ENCODE results near the gene FAXC. TPM values are rescaled to one million over a fixed set of nuclear protein-coding genes. Genes with fewer than 3 reads are reported as not detected.
A peak's percentile ranks its signal among the peaks of the same experiment; 100 is the strongest.

The FAXC gene
- 0.34 and 0.56 TPM in 2 replicates for total RNA-seq

DNA sequence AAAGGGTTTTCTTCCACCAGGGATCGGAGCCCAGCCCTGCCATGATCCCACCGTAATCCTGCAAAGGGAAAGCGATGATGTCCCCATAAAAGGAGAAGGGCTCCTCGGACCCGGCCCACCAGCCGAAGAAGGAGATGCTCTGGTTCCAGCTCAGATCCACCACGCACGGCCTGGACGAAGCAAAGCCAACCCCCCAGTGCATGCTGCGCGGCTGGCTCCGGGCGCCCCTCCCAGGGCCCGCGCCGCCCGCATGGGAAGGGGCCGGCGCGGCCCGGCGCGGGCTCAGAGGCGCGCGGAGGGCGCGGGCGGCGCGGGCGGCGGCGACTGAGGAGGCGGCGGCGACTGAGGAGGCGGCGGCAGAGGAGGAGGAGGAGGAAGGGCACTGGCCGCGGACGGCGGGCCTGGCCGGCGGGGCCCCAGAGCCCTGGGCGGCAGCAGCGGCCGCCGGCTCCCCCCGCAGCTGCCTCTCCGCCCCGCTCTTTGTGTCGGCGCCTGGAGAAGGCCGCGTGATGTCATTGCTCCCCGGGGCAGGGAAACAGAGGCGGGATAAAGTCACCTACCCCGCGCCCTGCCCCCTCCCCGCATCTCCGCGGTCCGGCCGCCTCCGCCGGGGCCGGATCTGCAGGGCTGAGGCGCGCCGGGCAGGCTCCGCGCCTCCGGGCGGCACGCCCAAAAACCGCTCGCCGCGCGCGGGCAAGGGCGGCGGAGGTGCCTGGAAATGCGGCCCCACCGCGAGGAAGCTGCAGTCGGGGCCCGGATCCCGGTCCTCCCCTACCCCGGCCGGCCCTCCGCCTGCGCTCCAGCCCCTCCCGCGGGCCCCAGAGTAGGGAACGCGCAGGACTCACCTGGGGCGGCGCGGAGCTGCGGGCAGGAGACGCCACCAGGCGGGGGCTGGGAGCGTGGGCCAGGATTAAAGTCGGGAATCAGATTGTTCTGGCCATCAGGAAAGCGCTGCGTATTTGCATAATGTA is at the start of gene FAXC:
FAXC (minus strand) TSS at position 504 of the 971 bp plus-strand sequence; CDS start at position 202, 302 bp downstream.
- peak; percentile 55 for DNase-seq

DNA sequence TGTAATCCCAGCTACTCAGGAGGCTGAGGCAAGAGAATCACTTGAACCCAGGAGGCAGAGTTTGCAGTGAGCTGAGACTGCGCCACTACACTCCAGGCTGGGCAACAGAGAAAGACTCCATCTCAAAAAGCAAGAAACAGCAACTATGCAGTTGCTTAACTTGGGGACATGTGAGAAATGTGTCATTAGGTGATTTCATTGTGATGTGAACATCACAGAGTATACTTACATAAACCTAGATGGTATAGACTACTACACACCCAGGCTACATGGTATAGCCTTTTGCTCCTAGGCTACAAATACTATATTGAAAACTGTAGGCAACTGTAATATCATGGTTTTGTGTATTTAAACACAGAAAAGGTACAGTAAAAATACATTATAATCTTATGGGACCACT is 47.8 kb upstream of the FAXC start:
- no peak for DNase-seq

DNA sequence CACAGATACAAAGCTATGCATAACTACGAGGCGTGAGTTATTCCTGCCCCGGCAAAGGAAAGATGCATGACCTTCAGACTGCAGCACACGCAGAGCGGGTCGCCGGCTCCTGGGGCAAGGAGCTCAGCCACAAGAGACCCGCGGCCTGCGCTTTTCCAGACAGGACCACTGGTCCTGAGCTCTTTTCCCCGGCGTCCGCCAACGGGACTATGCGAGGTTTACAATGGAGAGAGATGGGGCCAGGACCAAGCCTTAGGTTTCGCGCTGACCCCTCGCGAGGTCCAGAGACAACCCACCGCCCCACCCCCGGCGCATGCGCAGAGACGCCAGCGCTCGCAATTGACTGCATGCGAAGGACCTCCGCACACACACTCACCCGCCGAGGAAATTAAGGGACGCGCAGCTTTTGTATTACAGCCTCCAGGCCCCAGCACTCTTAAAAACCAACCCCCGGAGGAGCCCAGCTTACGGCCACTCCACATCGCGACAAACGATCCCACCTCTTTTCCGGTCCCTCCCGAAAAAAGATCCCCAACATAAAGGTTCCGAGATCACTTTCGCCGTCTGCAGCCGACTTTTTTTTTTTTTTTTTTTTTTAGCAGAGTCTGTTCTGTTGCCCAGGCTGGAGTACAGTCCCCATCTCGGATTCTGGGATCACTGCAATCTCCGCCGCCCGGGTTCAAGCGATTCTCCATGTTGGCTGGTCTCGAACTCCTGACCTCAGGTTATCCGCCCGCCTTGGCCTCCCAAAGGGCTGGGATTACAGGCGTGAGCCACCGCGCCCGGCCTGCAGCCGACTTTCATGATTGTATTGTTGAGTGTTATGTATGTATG is 44.4 kb upstream of the FAXC start, which contains the start of gene COQ3:
COQ3 (minus strand) TSS at position 498 of the 834 bp plus-strand sequence; CDS start at position 482, 16 bp downstream.
- DNase-seq, result peak; percentile 85

DNA sequence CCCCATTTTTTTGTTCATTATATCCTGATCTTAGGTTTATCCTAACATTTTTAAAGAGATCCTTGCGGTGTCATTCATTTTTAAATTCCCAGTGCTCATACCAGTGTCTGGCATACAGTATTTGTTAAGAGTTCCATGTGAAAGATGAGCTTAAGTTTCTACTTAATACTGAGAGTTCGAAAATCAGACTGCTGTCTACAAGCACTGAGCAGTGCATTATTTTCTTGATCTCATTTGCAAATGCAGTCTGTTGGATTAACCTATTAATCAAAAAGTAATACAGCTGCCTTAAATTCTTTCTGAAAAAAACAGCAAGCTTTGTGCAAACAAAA is 43.9 kb upstream of the FAXC start:
- DNase-seq, result no peak

DNA sequence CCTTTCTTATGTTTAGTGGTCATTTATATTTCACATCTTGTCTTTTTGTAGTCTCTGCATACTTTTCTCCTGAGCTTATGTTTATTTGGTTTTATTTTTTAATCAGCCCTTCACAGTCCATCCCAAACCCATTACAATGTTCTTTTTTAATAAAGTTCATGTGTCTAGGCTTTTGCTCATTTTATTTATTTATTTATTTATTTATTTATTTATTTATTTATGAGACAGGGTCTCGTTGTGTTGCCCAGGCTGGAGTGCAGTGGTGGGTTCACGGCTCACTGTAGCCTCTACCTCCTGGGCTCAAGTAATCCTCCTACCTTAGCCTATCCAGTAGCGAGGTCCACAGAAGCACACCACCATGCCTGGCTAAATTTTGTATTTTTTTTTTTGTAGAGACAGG is 41.4 kb upstream of the FAXC start:
- no peak for DNase-seq

DNA sequence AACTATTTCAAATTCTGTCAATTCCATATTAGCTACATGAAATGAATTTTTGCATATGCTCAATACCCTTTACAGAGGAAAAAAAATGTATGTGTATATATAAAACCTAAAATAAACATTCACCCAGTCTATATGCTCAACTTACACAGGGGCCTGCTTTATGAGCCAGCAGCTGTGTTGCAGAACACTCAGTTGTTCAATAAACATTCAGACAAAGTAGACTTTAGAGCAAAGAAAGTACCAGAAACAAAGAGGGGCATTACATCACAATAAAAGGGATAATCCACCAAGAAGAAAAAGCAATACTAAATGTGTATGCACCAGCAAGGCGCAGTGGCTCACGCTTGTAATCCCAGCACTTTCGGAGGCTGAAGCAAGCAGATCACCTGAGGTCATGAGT is 35.0 kb upstream of the FAXC start:
- no peak for DNase-seq

DNA sequence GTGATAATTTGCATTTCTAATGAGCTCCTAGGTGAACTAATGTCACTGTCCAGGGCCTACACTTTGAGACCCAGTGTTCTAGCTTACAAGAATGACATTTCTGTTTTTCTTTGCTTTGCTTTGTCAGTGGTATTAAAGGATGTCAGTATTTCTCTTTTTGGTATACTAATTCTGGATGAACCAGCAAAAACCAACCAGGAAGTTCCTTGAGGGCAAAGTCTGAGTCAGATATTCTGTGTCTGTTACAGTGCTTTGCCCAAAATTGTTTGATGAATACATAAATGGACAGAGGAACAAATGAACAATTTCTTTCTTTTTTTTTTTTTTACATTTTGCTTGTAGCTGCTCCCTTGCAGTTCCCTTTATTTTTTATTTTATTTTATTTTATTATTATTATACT is 29.2 kb upstream of the FAXC start:
- no peak for DNase-seq

DNA sequence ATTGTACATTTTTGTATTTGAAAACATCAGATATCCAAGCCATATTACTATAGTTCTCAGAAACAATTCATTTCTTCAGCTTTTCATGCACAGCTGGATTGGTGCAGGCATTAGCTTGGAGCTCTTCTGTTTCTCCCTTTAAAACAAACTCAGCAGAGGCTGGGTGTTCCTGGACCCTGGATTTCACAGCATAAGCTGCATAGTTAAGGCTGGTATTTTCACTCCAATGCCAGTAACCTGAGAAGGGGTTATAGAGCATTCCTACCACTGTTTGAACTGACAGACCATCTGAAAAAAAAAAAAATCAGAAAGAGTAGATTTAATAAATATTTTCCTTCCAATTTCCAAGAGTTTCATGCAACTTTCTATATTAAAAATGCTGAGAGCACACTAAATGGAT is 20.1 kb upstream of the FAXC start:
- DNase-seq, result no peak

DNA sequence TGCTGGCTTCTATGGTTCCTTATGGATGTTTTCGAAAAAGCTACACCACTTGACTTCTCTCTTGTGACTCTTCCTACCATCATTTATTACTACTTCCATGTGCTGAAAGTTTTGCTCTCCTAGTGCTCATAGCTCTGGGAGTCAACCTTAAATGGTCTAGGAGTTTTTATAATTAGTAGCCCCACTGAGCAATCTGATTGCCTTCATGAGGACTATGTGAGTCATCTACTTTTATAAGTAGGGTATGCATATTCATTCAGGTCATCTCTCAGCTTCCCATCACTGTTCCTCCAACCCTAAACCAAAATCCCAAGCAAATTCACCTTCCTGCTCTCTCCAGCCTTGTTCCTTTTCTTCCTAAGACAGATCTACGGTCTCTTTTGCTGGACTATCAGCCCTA is 17.4 kb upstream of the FAXC start:
- no peak for DNase-seq

DNA sequence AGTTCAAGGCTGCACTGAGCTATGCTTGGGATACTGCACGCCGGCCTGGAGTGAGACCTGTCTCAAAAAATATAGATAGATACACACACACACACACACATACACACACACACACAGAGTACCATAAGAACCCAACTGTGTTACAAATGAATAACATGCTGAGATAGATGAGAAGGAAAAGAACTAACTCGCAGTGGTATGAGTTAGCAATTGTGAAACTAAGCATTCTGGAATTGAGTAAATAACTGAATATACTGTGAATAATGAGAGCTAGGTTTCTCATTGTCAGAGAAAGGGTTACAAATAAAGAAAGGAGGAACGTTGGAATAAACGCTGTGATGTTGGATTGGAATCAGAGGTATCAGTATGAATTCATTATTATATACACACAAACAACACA is 14.6 kb upstream of the FAXC start:
- DNase-seq, result no peak

DNA sequence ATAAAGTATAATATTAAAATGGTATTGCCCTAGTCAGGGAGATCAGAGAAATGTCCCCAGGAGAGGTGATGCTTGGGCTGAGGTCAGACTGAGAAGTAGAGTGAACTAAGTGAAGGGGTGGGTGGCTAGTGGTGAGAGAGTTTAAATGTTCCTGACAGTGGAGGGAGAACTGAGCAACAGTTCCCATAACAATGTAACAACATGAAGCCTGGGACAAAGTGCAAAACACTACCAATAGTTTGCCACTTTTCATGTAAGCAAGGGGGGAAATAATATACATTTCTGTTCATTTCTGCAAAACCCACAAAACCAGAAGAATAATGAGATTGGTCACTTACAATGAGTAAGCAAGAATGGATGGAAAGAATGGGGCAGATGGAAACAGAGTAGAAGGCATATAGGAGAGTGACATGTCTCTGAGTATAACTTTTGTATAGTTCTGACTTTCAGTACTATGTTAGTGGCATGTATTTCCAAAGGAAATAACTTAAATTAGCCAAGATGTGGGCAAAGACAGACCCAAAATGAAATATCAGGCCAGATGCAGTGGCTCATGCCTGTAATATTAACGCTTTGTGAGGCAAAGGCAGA is 13.3 kb upstream of the FAXC start:
- no peak for DNase-seq

DNA sequence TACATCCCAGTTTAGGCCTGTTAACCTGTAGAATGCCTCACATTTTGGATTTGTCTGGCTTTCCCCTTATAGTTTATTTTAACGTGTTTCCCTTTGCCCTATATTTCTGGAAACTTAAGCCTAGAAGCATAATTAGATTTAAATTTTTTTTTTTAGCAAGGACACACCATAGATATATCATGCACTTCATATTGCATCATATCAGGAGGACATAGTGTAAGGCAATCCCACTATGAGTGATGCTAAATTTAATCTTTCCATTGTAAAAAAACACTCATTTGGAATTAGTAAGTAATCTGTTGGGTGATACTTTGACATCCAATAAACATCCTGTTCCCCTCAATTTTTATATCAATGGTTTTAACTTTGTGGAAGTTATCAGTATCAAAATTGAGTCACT is 10.3 kb upstream of the FAXC start:
- no peak for DNase-seq

DNA sequence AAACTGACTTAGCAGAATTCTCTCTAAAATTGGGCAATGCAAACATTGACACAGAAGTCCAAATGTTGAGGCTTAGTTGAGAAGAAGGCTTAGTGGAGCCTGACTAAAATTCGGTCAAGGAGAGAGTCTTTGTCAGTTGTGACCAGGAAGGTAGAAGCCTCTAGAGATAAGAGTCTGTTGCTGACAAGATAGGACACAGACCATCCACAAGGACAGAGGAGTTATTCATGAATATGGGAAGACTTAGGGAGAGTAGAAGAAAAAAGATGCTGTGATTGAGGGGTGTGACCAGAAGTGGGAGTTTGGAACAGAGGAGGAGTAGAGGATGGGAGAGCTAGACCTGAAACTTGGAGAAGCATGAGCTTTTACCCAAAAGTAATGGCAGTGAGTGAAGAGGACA is 7.2 kb upstream of the FAXC start:
- DNase-seq, result no peak

DNA sequence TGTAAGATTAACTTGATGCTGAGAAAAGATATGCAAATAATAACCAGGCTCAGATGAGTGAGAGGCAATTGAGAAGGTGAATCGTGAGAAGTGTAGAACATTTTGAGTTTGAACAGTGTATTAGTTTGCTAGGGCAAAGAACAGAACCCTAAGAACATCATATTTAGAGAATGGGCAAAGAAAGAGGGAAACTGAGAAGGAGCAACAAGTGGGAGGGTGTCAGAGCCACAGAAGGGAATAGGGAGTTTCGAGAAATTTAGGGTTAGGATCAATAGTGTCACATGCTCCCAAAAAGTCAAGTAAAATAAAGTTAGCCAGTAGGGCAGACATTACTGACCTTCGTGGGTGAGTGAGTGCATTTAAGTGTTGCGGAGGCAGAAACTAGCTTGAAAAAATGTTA is 5.5 kb upstream of the FAXC start:
- DNase-seq, result no peak

DNA sequence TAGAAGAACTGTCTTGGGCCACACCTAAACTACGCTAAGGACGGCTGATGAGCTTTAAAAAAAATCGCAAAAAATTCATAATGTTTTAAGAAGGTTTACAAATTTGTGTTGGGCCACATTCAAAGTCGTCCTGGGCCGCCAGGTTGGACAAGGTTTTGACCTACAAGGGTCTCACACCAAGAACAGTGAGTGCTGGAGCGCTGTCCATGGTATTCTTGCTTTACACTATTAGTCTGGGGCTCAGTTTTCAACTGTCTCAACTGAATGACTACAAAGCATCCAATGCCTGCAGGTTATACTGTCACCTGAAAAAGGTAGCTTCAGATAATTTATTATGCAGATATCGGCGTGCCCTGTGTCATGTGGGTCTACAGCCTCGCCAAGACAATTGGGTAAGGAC is 3.7 kb upstream of the FAXC start:
- peak; percentile 22 for DNase-seq

DNA sequence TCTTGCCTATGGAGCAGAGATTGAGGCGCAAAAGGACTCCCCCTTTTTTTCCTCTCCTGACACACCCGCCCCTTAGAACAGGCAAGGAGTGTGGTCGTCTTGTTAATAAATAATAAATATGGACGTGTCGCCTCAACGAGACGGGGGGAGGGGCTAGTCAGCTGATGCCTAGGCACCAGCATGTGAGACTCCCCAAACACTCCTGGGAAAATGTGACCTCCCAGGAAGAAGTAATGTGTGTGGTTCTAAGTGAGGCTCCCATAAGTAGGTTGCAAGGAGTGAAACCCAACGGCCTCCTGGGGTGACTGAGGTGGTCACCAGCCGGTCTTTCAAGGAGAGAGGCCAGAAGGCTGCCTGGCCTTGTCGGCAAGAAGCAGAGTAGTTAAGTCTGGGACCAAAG is 1.1 kb upstream of the FAXC start:
- DNase-seq, result no peak

DNA sequence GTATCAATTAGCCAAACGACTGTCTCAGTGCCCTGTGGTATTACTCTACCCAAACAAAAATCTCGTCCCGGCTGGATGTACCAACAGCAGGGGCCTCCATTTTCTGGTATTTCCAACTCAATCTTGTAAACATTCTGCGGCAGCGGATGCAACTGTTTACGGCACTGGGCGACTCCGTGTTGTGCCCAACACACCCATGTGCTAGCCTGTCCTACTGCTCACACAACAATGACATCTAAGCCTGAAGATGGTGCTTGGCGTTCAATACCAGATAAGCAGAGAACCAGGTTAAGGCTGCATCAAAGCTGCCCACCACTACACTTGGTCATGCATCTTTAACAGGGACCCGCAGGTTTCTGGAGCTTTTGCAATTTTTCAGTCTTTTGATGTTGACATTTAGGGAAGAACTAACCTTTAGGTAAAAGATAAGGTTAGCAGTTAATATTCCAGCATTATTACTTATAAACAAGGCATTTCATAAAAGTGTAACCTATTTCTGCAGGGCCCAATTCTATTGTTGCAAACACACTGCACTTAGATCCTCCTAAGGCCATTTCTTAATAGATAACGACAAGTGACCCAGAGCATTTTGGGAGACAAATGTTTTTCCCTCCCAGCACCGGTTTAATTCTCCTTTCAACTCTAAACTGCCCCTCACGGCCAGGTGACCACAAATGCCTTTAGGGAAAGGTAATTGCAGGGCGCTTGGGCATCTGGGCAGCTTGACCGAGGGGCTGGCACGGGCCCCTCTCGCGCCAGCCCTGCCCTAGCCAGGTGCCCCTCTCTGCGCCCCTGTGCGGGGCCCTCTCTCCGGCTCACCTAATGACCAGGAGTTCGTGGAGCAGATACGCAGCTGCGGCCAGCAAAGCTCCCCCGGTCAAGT is 945 bp downstream of the FAXC start:
- DNase-seq, result no peak

DNA sequence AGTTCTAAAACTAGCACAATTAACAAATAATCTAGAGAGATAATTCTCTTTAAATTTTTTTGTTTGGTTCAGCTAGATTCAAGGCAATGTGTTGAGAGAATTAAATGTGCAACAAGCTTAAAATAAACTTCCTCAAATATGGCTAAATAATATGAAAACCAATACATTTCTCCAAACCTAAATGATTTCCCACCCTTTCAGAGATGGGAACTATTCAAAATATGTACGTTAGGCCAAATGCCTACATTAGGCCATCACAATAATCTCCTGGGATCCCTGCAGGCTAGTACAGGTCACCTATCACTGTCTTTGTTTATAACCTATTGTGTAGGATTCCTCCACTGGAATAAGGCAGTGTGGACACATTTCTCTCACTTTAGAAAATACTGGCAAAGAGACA is 1.7 kb downstream of the FAXC start:
- DNase-seq, result no peak

DNA sequence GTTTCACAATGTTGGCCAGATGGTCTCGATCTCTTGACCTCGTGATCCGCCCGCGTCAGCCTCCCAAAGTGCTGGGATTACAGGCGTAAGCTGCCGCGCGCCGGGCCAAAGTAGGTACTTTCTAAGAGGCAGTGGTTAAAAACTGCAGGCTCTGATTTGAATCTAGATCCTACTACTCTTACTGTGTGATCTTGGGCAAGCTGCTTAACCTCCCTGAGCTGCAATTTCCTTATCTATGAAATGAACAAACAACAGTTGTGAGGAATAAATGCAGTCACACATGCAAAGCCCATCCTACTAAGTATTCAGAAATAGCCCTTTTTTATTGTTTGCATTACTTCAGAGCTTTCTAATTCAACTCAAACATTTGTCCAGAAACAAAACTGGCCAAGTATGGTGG is 2.9 kb downstream of the FAXC start:
- DNase-seq, result no peak

DNA sequence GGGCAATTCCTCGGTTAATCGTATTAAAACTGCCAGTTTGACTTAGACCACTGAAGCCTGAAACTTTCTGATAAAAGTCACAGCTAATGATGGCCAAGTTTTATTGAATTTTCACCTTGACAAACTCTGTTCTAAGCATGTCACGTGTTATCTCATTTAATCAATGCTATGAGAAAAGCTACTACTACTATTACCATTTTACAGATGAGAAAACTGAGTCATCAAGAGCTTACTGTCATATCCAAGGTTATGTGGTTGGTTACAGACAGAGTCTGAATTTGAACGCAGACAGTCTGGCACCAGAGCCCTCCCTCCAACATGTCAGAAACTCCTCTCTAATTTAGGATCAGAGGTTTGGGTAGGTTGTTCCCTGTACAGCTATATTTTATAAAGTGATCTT is 4.3 kb downstream of the FAXC start:
- DNase-seq, result no peak

DNA sequence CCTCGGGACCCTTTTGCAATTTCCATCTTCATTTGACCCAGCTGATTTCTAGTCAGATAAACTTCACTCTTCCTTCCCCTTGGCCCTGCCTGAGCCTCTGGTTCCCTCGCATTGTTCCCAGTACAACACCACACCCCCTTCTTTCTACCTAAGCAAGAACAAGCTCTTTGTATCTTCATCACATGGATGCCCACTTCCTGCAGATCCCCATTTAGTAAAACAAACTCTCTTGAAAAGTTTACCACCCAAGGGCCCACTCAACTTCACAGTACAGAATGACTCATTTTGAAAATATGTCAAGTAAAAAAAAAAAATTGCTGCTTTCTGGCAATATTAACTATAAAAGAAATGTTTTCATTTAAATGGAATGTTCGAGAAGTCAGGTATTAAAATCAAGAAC is 5.2 kb downstream of the FAXC start:
- peak; percentile 62 for DNase-seq

DNA sequence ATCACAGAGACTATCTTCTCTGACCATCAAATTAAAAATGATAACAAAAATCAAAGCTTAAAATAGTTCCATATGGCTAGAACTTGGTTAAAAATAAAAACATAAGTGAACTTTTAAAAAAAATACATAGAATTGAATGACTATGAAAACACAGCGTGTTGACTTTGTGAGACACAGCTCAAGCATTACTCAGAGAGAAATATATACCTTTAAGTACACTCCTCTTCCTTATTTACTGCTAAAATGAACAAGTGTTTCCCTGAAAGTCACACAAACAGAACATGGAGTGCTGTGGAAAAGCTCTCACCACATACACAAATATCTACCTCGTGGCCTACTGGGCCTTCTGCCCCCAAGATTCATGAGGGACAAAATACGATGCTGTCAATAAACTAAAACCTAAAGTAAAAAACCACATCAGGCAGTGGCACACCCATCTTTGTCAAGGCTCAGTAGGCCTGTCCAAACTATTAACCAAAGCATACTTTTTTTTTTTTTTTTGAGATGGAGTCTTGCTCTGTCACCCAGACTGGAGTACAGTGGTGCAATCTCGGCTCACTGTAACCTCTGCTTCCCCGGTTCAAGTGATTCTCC is 7.5 kb downstream of the FAXC start:
- no peak for DNase-seq

Data from dermis blood vessel endothelial cell (primary cell).